Putamen (tissue), 1 donor: ENCODE results near the gene RAB11FIP2.

ENCODE experiments used
- DNase-seq: peaks from one replicate; pipeline ENCODE4 v3.0.0-alpha.2; 2016; ENCODE audit warnings: low spot score

The RAB11FIP2 gene

GRCh38 chr10:118034791-118035261 is 11.9 kb downstream of the RAB11FIP2 start:
- no peak for DNase-seq

GRCh38 chr10:118033905-118034304 is 12.8 kb downstream of the RAB11FIP2 start:
- no peak for DNase-seq

GRCh38 chr10:118032564-118032963 is 14.2 kb downstream of the RAB11FIP2 start:
- DNase-seq: no peak

GRCh38 chr10:118031351-118032075 is 15.2 kb downstream of the RAB11FIP2 start:
- no peak for DNase-seq

- DNase-seq: no peak
Measured at GRCh38 chr10:118028619-118029018, 18.1 kb downstream of the RAB11FIP2 start.

GRCh38 chr10:118027397-118027796 is 19.3 kb downstream of the RAB11FIP2 start:
- DNase-seq: peak; percentile 63

GRCh38 chr10:118026936-118027335 is 19.8 kb downstream of the RAB11FIP2 start:
- DNase-seq: no peak

GRCh38 chr10:118020365-118020764 is 26.4 kb downstream of the RAB11FIP2 start:
- no peak for DNase-seq

- no peak for DNase-seq
Measured at GRCh38 chr10:118017850-118018249, 28.9 kb downstream of the RAB11FIP2 start.

- DNase-seq: no peak
Measured at GRCh38 chr10:118017071-118017740, 29.5 kb downstream of the RAB11FIP2 start.

GRCh38 chr10:118012952-118013525 is 33.7 kb downstream of the RAB11FIP2 start:
- DNase-seq: no peak

GRCh38 chr10:118007773-118008172 is 39.0 kb downstream of the RAB11FIP2 start:
- DNase-seq: no peak

- no peak for DNase-seq
Measured at GRCh38 chr10:118003126-118003525, 43.6 kb downstream of the RAB11FIP2 start.

GRCh38 chr10:118002581-118002980 is 44.2 kb downstream of the RAB11FIP2 start:
- no peak for DNase-seq

GRCh38 chr10:117997673-117998072 is 49.1 kb downstream of the RAB11FIP2 start:
- DNase-seq: no peak

- DNase-seq: no peak
Measured at GRCh38 chr10:117996709-117997108, 50.0 kb downstream of the RAB11FIP2 start.

- no peak for DNase-seq
Measured at GRCh38 chr10:117994771-117995170, 52.0 kb downstream of the RAB11FIP2 start.

GRCh38 chr10:117993166-117993565 is 53.6 kb downstream of the RAB11FIP2 start:
- no peak for DNase-seq

- DNase-seq: no peak
Measured at GRCh38 chr10:117991701-117992100, 55.0 kb downstream of the RAB11FIP2 start.

- DNase-seq: no peak
Measured at GRCh38 chr10:117989962-117990361, 56.8 kb downstream of the RAB11FIP2 start.

- no peak for DNase-seq
Measured at GRCh38 chr10:117988814-117989213, 57.9 kb downstream of the RAB11FIP2 start.

- DNase-seq: no peak
Measured at GRCh38 chr10:117987244-117987909, 59.4 kb downstream of the RAB11FIP2 start.

GRCh38 chr10:117983961-117984360 is 62.8 kb downstream of the RAB11FIP2 start:
- DNase-seq: no peak
